B cell (primary cell): ENCODE data around the gene LYPD1. TPM values are rescaled to one million over a fixed set of nuclear protein-coding genes. Genes with fewer than 3 reads are reported as not detected.

Experiments used
- ATAC-seq: fragments of 200-7000 bp; cut with Tn5 transposase; one replicate; pipeline ENCODE4 v1.10.0; 2021; ENCODE audit warnings: low read depth, mild to moderate bottlenecking, moderate number of reproducible peaks, moderate library complexity
- CTCF ChIA-PET: fragments of 350-600 bp; sonication (Branson Sonifier 250); formaldehyde crosslinking; loops from one replicate; lab custom pipeline; 2021; ENCODE audit warnings: antibody characterized with exemption, inconsistent platforms; lab: Charles Lee
- POLR2A ChIA-PET: fragments of 350-600 bp; sonication (Branson Sonifier 250); formaldehyde crosslinking; loops from one replicate; lab custom pipeline; 2021; ENCODE audit warnings: antibody characterized with exemption; lab: Charles Lee
- DNase-seq: peaks from one replicate; pipeline ENCODE4 v3.0.0; 2013
- H2AFZ ChIP-seq: 2 replicates; pipeline ENCODE4 v1.6.1; 2012; ENCODE audit warnings: mild to moderate bottlenecking, low read depth, low read length; ENCODE audit not compliant: insufficient read depth, poor library complexity, severe bottlenecking
- H3K27ac ChIP-seq, 2 donors: 1 replicate in 1 of 2; 2 replicates in 1 of 2; pipeline ENCODE4 v1.5.1; 2012 to 2013; ENCODE audit warnings: low read length in 2 of 2, mild to moderate bottlenecking in 2 of 2, moderate library complexity in 1 of 2
- H3K27me3 ChIP-seq, 4 experiments: fragments of 200-600 bp in 1 of 4; sonication (generic) in 1 of 4; replicated peaks in 1 of 4; 1 replicate in 2 of 4; 2 replicates in 2 of 4; pipeline versions ENCODE4 v1.6.1 to v1.7.0; 2013 to 2016; ENCODE audit warnings: low read length in 3 of 4, mild to moderate bottlenecking in 2 of 4, mixed read lengths in 1 of 4, moderate library complexity in 1 of 4; ENCODE audit not compliant: insufficient read depth in 4 of 4, control insufficient read depth in 3 of 4; ENCODE audit errors: control extremely low read depth in 1 of 4
- H3K36me3 ChIP-seq, 2 experiments: replicated peaks in 1 of 2; 1 replicate in 1 of 2; 2 replicates in 1 of 2; pipeline versions ENCODE4 v1.6.1 to v1.7.1; 2013; ENCODE audit warnings: low read length in 1 of 2; ENCODE audit not compliant: insufficient read depth in 2 of 2, control insufficient read depth in 1 of 2; ENCODE audit errors: control extremely low read depth in 1 of 2, extremely low read depth in 1 of 2
- H3K4me1 ChIP-seq, 2 donors: fragments of 200-600 bp in 1 of 2; sonication (generic) in 1 of 2; 1 replicate in 1 of 2; 2 replicates in 1 of 2; pipeline versions ENCODE4 v1.5.1 to v1.6.1; 2013 to 2017; ENCODE audit warnings: low read length in 2 of 2; ENCODE audit not compliant: control insufficient read depth in 2 of 2, insufficient read depth in 2 of 2
- H3K4me2 ChIP-seq: replicated peaks from 2 replicates; pipeline ENCODE3; 2012; ENCODE audit warnings: mild to moderate bottlenecking, low read depth, low read length; ENCODE audit not compliant: poor library complexity, severe bottlenecking
- H3K4me3 ChIP-seq, 5 experiments: fragments of 200-600 bp in 1 of 5; sonication (generic) in 1 of 5; 1 replicate in 3 of 5; 2 replicates in 2 of 5; pipeline versions ENCODE4 v1.5.1 to v1.7.0; 2011 to 2016; ENCODE audit warnings: low read length in 4 of 5, mild to moderate bottlenecking in 4 of 5, low read depth in 2 of 5, control low read depth in 1 of 5, moderate library complexity in 1 of 5; ENCODE audit not compliant: insufficient read depth in 1 of 5; ENCODE audit errors: control extremely low read depth in 1 of 5, extremely low read depth in 1 of 5
- H3K79me2 ChIP-seq: fragments of 200-600 bp; sonication (generic); one replicate; pipeline ENCODE4 v1.6.0; 2016; ENCODE audit warnings: low read length; ENCODE audit not compliant: control insufficient read depth, insufficient read depth
- H3K9ac ChIP-seq: fragments of 200-600 bp; sonication (generic); 2 replicates; pipeline ENCODE4 v1.6.1; 2017; ENCODE audit warnings: mild to moderate bottlenecking, low read length, moderate library complexity
- H3K9me3 ChIP-seq, 3 donors: one replicate each; pipeline versions ENCODE4 v1.6.1 to v1.7.1; 2013; ENCODE audit warnings: low read length in 2 of 3; ENCODE audit not compliant: control insufficient read depth in 2 of 3, insufficient read depth in 1 of 3; ENCODE audit errors: control extremely low read depth in 1 of 3
- H4K20me1 ChIP-seq: 2 replicates; pipeline ENCODE4 v1.6.0; 2012; ENCODE audit warnings: mild to moderate bottlenecking, low read length; ENCODE audit not compliant: insufficient read depth, control insufficient read depth, poor library complexity, severe bottlenecking
- H3K27ac Mint-ChIP-seq: one replicate; pipeline ENCODE4 v1.8.0; 2021; ENCODE audit warnings: mixed read lengths
- H3K27me3 Mint-ChIP-seq: one replicate; pipeline ENCODE4 v1.8.0; 2021; ENCODE audit warnings: mixed read lengths
- H3K4me1 Mint-ChIP-seq: one replicate; pipeline ENCODE4 v1.8.0; 2021; ENCODE audit warnings: mixed read lengths
- H3K4me3 Mint-ChIP-seq: one replicate; pipeline ENCODE4 v1.8.0; 2021; ENCODE audit warnings: mixed read lengths
- H3K9me3 Mint-ChIP-seq: one replicate; pipeline ENCODE4 v1.8.0; 2022; ENCODE audit warnings: mixed read lengths; ENCODE audit not compliant: insufficient read depth
- CTCF ChIP-seq: fragments of 200-600 bp; IDR thresholded peaks from one replicate; pipeline ENCODE4 v1.8.0; 2022; ENCODE audit warnings: antibody characterized with exemption, mild to moderate bottlenecking
- EZH2 ChIP-seq: IDR thresholded peaks from 2 replicates; pipeline ENCODE4 v1.6.1; 2012; ENCODE audit warnings: borderline replicate concordance, low read depth, mild to moderate bottlenecking, moderate library complexity, low read length; ENCODE audit not compliant: insufficient read depth, poor library complexity, severe bottlenecking
- WGBS: methylation state at CpG from one replicate; pipeline ENCODE4 v1.1.5; 2013; ENCODE audit warnings: missing lambda C conversion rate; ENCODE audit not compliant: insufficient coverage; 5-methylcytosine and 5-hydroxymethylcytosine counted together
- intact Hi-C: fragments of 100-400 bp; cut with micrococcal nuclease; formaldehyde crosslinking; loops from one replicate; pipeline ENCODE4 v1.10.0; 2022
- polyA plus RNA-seq: library from polyadenylated mRNA; depleted of rRNA; stranded (reverse); fragments of >200 nt; gene quantifications from 2 replicates; pipeline ENCODE4 v1.2.3, GENCODE V29; 2012
- total RNA-seq, 2 donors: library from RNA; stranded (reverse); fragments of 120-200 nt in 1 of 2; gene quantifications; 1 replicate in 1 of 2; 2 replicates in 1 of 2; pipeline versions ENCODE4 v1.2.3 to v1.2.4, GENCODE V29; 2013 to 2022

Gene LYPD1
- total and polyA plus RNA-seq, 2 donors (not counting 1 experiment from before 2014, with no cell fraction given): 0.07 TPM; not detected in 1

DNA sequence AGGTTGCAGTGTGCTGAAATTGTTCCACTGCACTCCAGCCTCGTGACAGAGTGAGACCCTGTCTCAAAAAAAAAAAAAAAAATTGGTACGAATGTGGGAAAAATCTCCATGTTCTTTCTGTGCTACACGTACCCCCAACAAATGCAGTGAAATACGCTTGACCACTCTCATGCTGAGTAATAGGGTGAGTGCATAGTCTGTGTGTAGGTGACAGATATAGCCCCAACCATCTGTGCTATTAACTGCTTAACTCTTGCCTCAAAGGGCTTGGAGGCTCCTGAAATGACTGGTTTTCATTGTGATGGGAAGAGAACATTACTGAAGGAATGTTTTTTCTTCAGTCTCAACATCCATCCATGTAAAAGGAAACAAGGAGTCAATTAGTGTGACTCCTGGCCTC is 15.7 kb downstream of the LYPD1 start:
- ATAC-seq (no peak), DNase-seq (no peak)
- Mint-ChIP-seq H3K27me3 (peaks cover 3% of the 10 kb centered on the region), H3K4me1 (no peaks in the 10 kb centered on the region), H3K4me3 (no peak overlapping the region), H3K9me3 (no peaks in the 10 kb centered on the region), H3K27ac (no peak overlapping the region)
- Histone ChIP-seq H3K9ac (no peak overlapping the region), H3K4me1 (no peaks in the 10 kb centered on the region), H3K4me2 (no peak overlapping the region), H2AFZ (no peak overlapping the region), H3K79me2 (no peaks in the 10 kb centered on the region), H3K36me3 (no peaks in the 10 kb centered on the region), H3K27me3 (no peaks in the 10 kb centered on the region), H3K4me3 (no peak overlapping the region), H3K27ac (no peak overlapping the region), H4K20me1 (no peaks in the 10 kb centered on the region), H3K9me3 (no peaks in the 10 kb centered on the region)
- TF ChIP-seq CTCF: no peak
- TF ChIP-seq EZH2: no peak
- ChIA-PET POLR2A (interaction anchor here (0.7 kb wide), 1 partner anchor 34 kb away, joined by 3 read pairs; no protein-coding TSS in a partner anchor), CTCF (no interaction called here)
- intact Hi-C loops: no loop called here
- 100% methylated on average over 2 of the region's 4 CpGs for WGBS

DNA sequence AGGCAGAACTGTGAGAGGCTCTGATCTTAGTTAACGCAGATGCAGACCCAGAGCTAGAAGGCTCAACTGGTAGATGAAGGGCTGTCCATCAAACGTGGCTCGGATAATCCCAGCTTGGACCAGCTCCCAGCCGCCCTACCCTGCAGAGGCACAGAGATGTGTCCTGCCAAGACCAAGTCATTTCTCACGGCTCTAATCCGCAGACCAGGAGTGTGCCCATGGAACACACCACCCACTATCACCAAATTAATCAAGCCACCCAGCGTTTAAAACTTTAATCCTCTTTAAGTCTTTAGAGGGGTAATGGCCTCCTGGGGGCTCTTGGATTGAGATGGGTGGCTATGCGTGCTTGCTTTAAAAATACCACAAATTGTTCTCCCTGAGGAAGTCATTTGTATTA is 17.5 kb downstream of the LYPD1 start:
- POLR2A ChIA-PET: no interaction called here
- no peak for ATAC-seq
- H3K9ac ChIP-seq: no peak overlapping the region
- H3K4me1 ChIP-seq: no peaks in the 10 kb centered on the region
- peaks cover 0 to 3% (median 0%) of the 10 kb centered on the region in 4 experiments for H3K27me3 ChIP-seq
- H3K27ac Mint-ChIP-seq: no peak overlapping the region
- H3K4me2 ChIP-seq: no peak overlapping the region
- CTCF ChIA-PET: no interaction called here
- 92% methylated on average over 6 of the region's 8 CpGs for WGBS
- H3K4me3 Mint-ChIP-seq: no peak overlapping the region
- no peak overlapping the region for H3K4me3 ChIP-seq
- DNase-seq: no peak
- no peak overlapping the region for H3K27ac ChIP-seq
- H2AFZ ChIP-seq: no peak overlapping the region
- H3K36me3 ChIP-seq: no peaks in the 10 kb centered on the region
- TF ChIP-seq EZH2: no peak
- no peak for TF ChIP-seq CTCF
- peaks cover 5% of the 10 kb centered on the region for H3K27me3 Mint-ChIP-seq
- H3K9me3 ChIP-seq: no peaks in the 10 kb centered on the region
- no peaks in the 10 kb centered on the region for H4K20me1 ChIP-seq
- no peaks in the 10 kb centered on the region for H3K9me3 Mint-ChIP-seq
- peaks cover 12% of the 10 kb centered on the region for H3K4me1 Mint-ChIP-seq
- no peaks in the 10 kb centered on the region for H3K79me2 ChIP-seq
- intact Hi-C loops: no loop called here
